Psoas muscle (tissue), 8 donors: ENCODE data around the gene NMNAT3. TPM values are rescaled to one million over a fixed set of nuclear protein-coding genes. Genes with fewer than 3 reads are reported as not detected.

ENCODE experiments used
- ATAC-seq, 4 donors: fragments of 200-7000 bp; cut with Tn5 transposase; one replicate each; pipeline ENCODE4 v1.9.1; 2020; ENCODE audit warnings: moderate library complexity in 3 of 4, mild to moderate bottlenecking in 2 of 4
- DNase-seq, 2 donors: peaks; one replicate each; pipeline ENCODE4 v3.0.0-alpha.2; 2020
- H3K27ac ChIP-seq: fragments of 200-600 bp; one replicate; pipeline ENCODE4 v1.8.0; 2022
- H3K27me3 ChIP-seq, 3 donors: fragments of 200-600 bp in 1 of 3; one replicate each; pipeline versions ENCODE4 v1.6.1 to v1.8.0; 2013 to 2022; ENCODE audit warnings: low read length in 2 of 3, mild to moderate bottlenecking in 2 of 3, moderate library complexity in 1 of 3; ENCODE audit not compliant: insufficient read depth in 3 of 3
- H3K36me3 ChIP-seq, 2 donors: fragments of 200-600 bp in 1 of 2; one replicate each; pipeline versions ENCODE4 v1.6.1 to v1.8.0; 2013 to 2022; ENCODE audit warnings: low read depth in 1 of 2, mild to moderate bottlenecking in 1 of 2, moderate library complexity in 1 of 2; ENCODE audit not compliant: insufficient read depth in 1 of 2
- H3K4me1 ChIP-seq: fragments of 200-600 bp; one replicate; pipeline ENCODE4 v1.8.0; 2022
- H3K4me3 ChIP-seq: fragments of 200-600 bp; one replicate; pipeline ENCODE4 v1.8.0; 2022; ENCODE audit warnings: mild to moderate bottlenecking
- H3K9me3 ChIP-seq: fragments of 200-600 bp; one replicate; pipeline ENCODE4 v1.8.0; 2022
- CTCF ChIP-seq: fragments of 200-600 bp; IDR thresholded peaks from one replicate; pipeline ENCODE4 v1.8.0; 2022; ENCODE audit warnings: antibody characterized with exemption
- WGBS, 3 donors: extraction: QIAGEN DNeasy Blood & Tissue Kit; methylation state at CpG; one replicate each; pipeline versions ENCODE4 v1.1.6 to v1.1.7; 2013; 5-methylcytosine and 5-hydroxymethylcytosine counted together
- intact Hi-C, 2 donors: fragments of 100-400 bp; cut with DNase I; formaldehyde crosslinking; loops; one replicate each; pipeline versions ENCODE4 v1.11.0 to v1.14.2; 2022
- polyA plus RNA-seq, 3 donors: library from polyadenylated mRNA; stranded (reverse); fragments of 200-250 nt; gene quantifications; one replicate each; pipeline ENCODE4 v1.2.3, GENCODE V29; 2013
- total RNA-seq, 4 donors: library from RNA; stranded (reverse); fragmentation: NEBNext Ultra II Directional in 2 of 4; extraction: Animal tissue kit (Norgen Biotek cat#: 25700) in 2 of 4; gene quantifications; one replicate each; pipeline versions ENCODE4 v1.2.1 to v1.2.4, GENCODE V29; 2021 to 2023
- donor health status: healthy with polysubstance abuse.
- donor health status: DM: no; HTN: no; CAD: no; lungs with moderate emphysema.
- donor health status: Bipolar disorder and iron deficiency.
- donor health status: healthy.
- donor health status: DM: yes; HTN: yes; CAD: no.
- donor health status: DM: no; HTN: no; CAD: no.
- donor health status: DM: no; HTN: no; CAD: no.
- donor health status: DM: yes; HTN: yes; CAD: no.

The NMNAT3 gene
- total and polyA plus RNA-seq, 7 donors: 6.0 to 14.2 (median 8.9) TPM

DNA sequence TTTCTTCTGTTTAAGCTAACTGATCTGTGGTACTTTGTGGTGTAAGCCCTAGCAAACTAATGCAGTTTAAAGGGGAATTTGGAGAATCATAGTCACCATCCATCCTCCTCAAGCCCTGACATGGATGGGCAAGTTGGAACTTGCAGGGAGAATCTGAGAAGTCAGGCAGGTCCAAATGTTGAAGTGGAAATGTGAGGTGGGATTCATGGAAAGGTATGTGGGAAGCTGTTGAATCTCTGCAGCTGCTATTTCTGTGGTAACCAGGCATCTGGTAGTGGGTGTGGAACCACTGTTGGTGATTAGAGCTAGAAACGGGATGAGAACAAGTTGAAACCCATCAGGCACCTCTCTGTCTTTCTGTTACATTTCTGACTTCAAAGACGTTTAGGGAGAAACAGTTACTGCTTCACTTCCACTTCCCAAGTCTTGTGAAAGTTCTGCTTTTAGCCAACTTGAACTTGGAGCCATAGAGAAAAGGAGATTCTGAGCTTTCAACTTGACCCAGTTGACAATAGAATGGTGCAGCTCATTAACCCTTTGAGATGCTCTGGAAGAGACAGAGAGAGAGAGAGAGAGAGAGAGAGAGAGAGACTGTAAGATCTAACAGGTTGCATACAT is 38.1 kb upstream of the NMNAT3 start:
- intact Hi-C loops: no loop called here
- no peak overlapping the region for H3K4me3 ChIP-seq
- ATAC-seq (no peak), DNase-seq (no peak)
- TF ChIP-seq CTCF: no peak
- WGBS, 3 donors: 62 to 63% (median 62%) methylated on average over 2 of the region's 2 CpGs
- H3K27ac ChIP-seq: no peak overlapping the region
- H3K27me3 ChIP-seq: peaks cover 0 to 3% (median 0%) of the 10 kb centered on the region in 3 donors
- H3K4me1 ChIP-seq: no peaks in the 10 kb centered on the region
- H3K36me3 ChIP-seq: no peaks in the 10 kb centered on the region
- H3K9me3 ChIP-seq: no peaks in the 10 kb centered on the region

- H3K27me3 ChIP-seq: peaks cover 0 to 3% (median 0%) of the 10 kb centered on the region in 3 donors
- intact Hi-C loops: no loop called here
- no peak overlapping the region for H3K27ac ChIP-seq
- ATAC-seq: no peak
- DNase-seq: no peak
- H3K9me3 ChIP-seq: no peaks in the 10 kb centered on the region
- no peak overlapping the region for H3K4me3 ChIP-seq
- no peaks in the 10 kb centered on the region for H3K4me1 ChIP-seq
- H3K36me3 ChIP-seq: no peaks in the 10 kb centered on the region
- WGBS, 3 donors: 91 to 98% (median 91%) methylated on average over 2 of the region's 2 CpGs
- no peak for TF ChIP-seq CTCF
Measured at GRCh38 chr3:139715166-139715565, 37.4 kb upstream of the NMNAT3 start.

DNA sequence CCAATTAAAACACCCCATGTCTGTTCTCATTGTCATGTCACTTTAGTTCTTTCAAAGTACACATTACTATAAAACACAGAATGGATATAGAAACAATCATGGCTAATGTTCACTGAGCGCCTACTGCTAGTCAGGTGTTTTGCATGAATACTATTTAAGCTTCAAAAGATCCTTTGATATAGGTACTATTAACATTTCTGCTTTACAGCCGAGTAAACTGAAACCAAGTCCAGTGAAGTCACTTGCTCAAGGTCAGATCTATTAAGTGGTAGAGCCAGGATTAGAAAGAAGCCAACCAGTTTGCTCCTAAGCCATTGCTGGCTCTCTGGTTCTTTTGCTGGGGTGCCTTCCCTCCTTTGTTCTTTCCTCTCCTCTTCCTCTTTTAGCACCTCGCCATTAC is 32.4 kb upstream of the NMNAT3 start:
- TF ChIP-seq CTCF: no peak
- no peaks in the 10 kb centered on the region for H3K9me3 ChIP-seq
- intact Hi-C loops: no loop called here
- no peak for DNase-seq
- no peak overlapping the region for H3K4me3 ChIP-seq
- H3K27me3 ChIP-seq: peaks cover 0 to 3% (median 0%) of the 10 kb centered on the region in 3 donors
- ATAC-seq: no peak
- H3K27ac ChIP-seq: no peak overlapping the region
- H3K36me3 ChIP-seq: no peaks in the 10 kb centered on the region
- no peaks in the 10 kb centered on the region for H3K4me1 ChIP-seq
- WGBS, 3 donors: 42 to 59% (median 51%) methylated on average over 3 of the region's 3 CpGs

GRCh38 chr3:139705631-139706030 is 27.9 kb upstream of the NMNAT3 start:
- ATAC-seq (no peak), DNase-seq (no peak)
- Histone ChIP-seq H3K27me3 (no peaks in the 10 kb centered on the region), H3K4me3 (no peak overlapping the region), H3K27ac (no peak overlapping the region), H3K36me3 (no peaks in the 10 kb centered on the region), H3K4me1 (no peaks in the 10 kb centered on the region), H3K9me3 (no peaks in the 10 kb centered on the region)
- 65 to 74% (median 67%) methylated on average over 3 of the region's 3 CpGs for WGBS, 3 donors
- intact Hi-C loops: no loop called here
- no peak for TF ChIP-seq CTCF

DNA sequence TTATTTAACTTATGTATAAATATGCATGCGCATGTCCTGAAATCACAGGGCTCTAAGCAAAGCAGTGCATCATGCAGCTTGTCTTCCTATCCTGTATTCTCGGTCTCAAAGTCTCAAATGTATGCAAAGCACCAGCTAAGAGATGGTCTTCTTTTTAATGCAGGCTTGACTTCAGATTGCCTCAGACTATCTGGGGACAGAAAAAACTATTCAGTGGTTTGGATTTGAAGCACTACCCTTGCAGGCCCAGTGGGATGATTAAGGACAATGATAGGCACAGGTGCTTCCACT is 18.5 kb upstream of the NMNAT3 start:
- Histone ChIP-seq H3K27me3 (no peaks in the 10 kb centered on the region), H3K4me3 (no peak overlapping the region), H3K27ac (no peak overlapping the region), H3K9me3 (no peaks in the 10 kb centered on the region), H3K4me1 (no peaks in the 10 kb centered on the region), H3K36me3 (no peaks in the 10 kb centered on the region)
- no peak for TF ChIP-seq CTCF
- DNase-seq (no peak), ATAC-seq (no peak)
- intact Hi-C loops: no loop called here
- WGBS, 3 donors: 95 to 98% (median 97%) methylated on average over 2 of the region's 2 CpGs
